ENCODE measurements around the gene FHOD3.
"Not testable (repeated sequence)": the region's sequence is repeated elsewhere in the genome, so short reads cannot be mapped to it uniquely, and the experiment has no call there.

The FHOD3 gene

GRCh38 chr18:36352384-36352783 is 54.9 kb downstream of the FHOD3 start:
- no peak for DNase-seq

GRCh38 chr18:36354989-36355388 is 57.5 kb downstream of the FHOD3 start:
- DNase-seq = no peak

- no peak for DNase-seq
These were observed 58.0 kb downstream of the FHOD3 start for GRCh38 chr18:36355511-36355910.

GRCh38 chr18:36356741-36357140 is 59.2 kb downstream of the FHOD3 start:
- not testable (repeated sequence) for DNase-seq

- DNase-seq = no peak
These were observed 60.6 kb downstream of the FHOD3 start for GRCh38 chr18:36358141-36358540.

GRCh38 chr18:36360256-36360909 is 62.9 kb downstream of the FHOD3 start:
- DNase-seq = no peak

GRCh38 chr18:36364911-36365624 is 67.6 kb downstream of the FHOD3 start:
- DNase-seq = no peak

GRCh38 chr18:36365836-36366775 is 68.6 kb downstream of the FHOD3 start:
- no peak for DNase-seq

GRCh38 chr18:36366994-36367839 is 69.7 kb downstream of the FHOD3 start:
- no peak for DNase-seq

- DNase-seq = no peak
These were observed 71.4 kb downstream of the FHOD3 start for GRCh38 chr18:36368889-36369288.

- DNase-seq = no peak
These were observed 75.4 kb downstream of the FHOD3 start for GRCh38 chr18:36372903-36373311.

GRCh38 chr18:36374262-36374661 is 76.7 kb downstream of the FHOD3 start:
- DNase-seq = no peak

GRCh38 chr18:36375118-36375517 is 77.6 kb downstream of the FHOD3 start:
- DNase-seq = no peak

- DNase-seq = no peak
These were observed 78.8 kb downstream of the FHOD3 start for GRCh38 chr18:36376361-36376760.

GRCh38 chr18:36377626-36378025 is 80.1 kb downstream of the FHOD3 start:
- no peak for DNase-seq

- no peak for DNase-seq
These were observed 80.7 kb downstream of the FHOD3 start for GRCh38 chr18:36378205-36378604.

- no peak for DNase-seq
These were observed 82.0 kb downstream of the FHOD3 start for GRCh38 chr18:36379435-36379984.

GRCh38 chr18:36380173-36380827 is 82.8 kb downstream of the FHOD3 start:
- DNase-seq = no peak

GRCh38 chr18:36381075-36381474 is 83.6 kb downstream of the FHOD3 start:
- no peak for DNase-seq

- no peak for DNase-seq
These were observed 85.3 kb downstream of the FHOD3 start for GRCh38 chr18:36382854-36383253.

GRCh38 chr18:36386150-36386920 is 88.8 kb downstream of the FHOD3 start:
- no peak for DNase-seq
